Stimulated activated naive CD8-positive, alpha-beta T cell treated with anti-CD3 and anti-CD28 coated beads, Interleukin-15, amount 100 ng/mL, for 72 hours (primary cell): ENCODE data around the gene DYNC1LI1.

ENCODE experiments used
- ATAC-seq: fragments of 150-1000 bp; cut with Tn5 transposase; 2 replicates; pipeline ENCODE4 v1.10.0; 2021; ENCODE audit warnings: mild to moderate bottlenecking, moderate library complexity
- DNase-seq, 2 donors: peaks; one replicate each; pipeline ENCODE4 v3.0.0; 2021 to 2022
- H3K27ac Mint-ChIP-seq, 2 donors: one replicate each; pipeline ENCODE4 v1.8.0; 2022; ENCODE audit warnings: mild to moderate bottlenecking in 2 of 2, mixed read lengths in 2 of 2, moderate library complexity in 2 of 2
- H3K27me3 Mint-ChIP-seq: one replicate; pipeline ENCODE4 v1.8.0; 2022; ENCODE audit warnings: mixed read lengths
- H3K4me1 Mint-ChIP-seq: one replicate; pipeline ENCODE4 v1.8.0; 2022; ENCODE audit warnings: mild to moderate bottlenecking, mixed read lengths
- H3K4me3 Mint-ChIP-seq, 2 donors: one replicate each; pipeline ENCODE4 v1.8.0; 2022; ENCODE audit warnings: mild to moderate bottlenecking in 2 of 2, mixed read lengths in 2 of 2, moderate library complexity in 1 of 2
- H3K9me3 Mint-ChIP-seq, 2 donors: one replicate each; pipeline ENCODE4 v1.8.0; 2022; ENCODE audit warnings: mixed read lengths in 2 of 2

Gene DYNC1LI1

GRCh38 chr3:32562640-32563039, 8.0 kb downstream of the DYNC1LI1 start:
- no peaks in the 10 kb centered on the region for H3K9me3 Mint-ChIP-seq
- DNase-seq (no peak), ATAC-seq (no peak)
- no peak overlapping the region for H3K27ac Mint-ChIP-seq
- H3K4me1 Mint-ChIP-seq: peaks cover 19% of the 10 kb centered on the region
- no peak overlapping the region for H3K4me3 Mint-ChIP-seq
- H3K27me3 Mint-ChIP-seq: no peaks in the 10 kb centered on the region

GRCh38 chr3:32557640-32558352, 12.9 kb downstream of the DYNC1LI1 start:
- Mint-ChIP-seq H3K9me3 (no peaks in the 10 kb centered on the region), H3K4me3 (no peak overlapping the region), H3K4me1 (peaks cover 23% of the 10 kb centered on the region), H3K27ac (no peak overlapping the region), H3K27me3 (no peaks in the 10 kb centered on the region)
- DNase-seq: no peak
- ATAC-seq: no peak

- peaks cover 32% of the 10 kb centered on the region for H3K4me1 Mint-ChIP-seq
- H3K27ac Mint-ChIP-seq: peak overlapping the region; percentile 0 to 2
- H3K27me3 Mint-ChIP-seq: no peaks in the 10 kb centered on the region
- no peak for ATAC-seq
- DNase-seq: no peak
- H3K9me3 Mint-ChIP-seq: no peaks in the 10 kb centered on the region
- no peak overlapping the region for H3K4me3 Mint-ChIP-seq
These were observed 14.3 kb downstream of the DYNC1LI1 start for GRCh38 chr3:32556332-32556731.

DNA sequence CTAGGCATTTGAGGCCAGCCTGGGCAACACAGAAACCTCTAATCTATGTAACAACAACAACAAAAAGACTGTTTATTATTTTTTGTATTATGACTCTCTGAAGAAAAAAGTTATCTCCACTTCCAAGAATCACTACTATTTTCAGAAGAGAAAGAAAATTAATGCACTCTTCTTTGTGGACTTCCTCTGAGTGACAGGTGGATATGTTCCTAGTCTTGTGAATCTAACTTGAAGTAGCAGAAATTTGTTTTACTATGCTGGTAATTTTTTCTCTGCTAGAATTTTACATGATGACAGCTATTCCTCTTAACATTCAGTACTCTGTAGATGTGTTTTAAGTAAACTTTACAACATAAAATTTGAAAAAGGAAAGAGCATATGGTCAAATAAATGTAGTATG, 16.7 kb downstream of the DYNC1LI1 start:
- Mint-ChIP-seq H3K9me3 (no peaks in the 10 kb centered on the region), H3K27ac (no peak overlapping the region), H3K4me1 (peaks cover 37% of the 10 kb centered on the region), H3K4me3 (no peak overlapping the region), H3K27me3 (no peaks in the 10 kb centered on the region)
- no peak for ATAC-seq
- no peak for DNase-seq

DNA sequence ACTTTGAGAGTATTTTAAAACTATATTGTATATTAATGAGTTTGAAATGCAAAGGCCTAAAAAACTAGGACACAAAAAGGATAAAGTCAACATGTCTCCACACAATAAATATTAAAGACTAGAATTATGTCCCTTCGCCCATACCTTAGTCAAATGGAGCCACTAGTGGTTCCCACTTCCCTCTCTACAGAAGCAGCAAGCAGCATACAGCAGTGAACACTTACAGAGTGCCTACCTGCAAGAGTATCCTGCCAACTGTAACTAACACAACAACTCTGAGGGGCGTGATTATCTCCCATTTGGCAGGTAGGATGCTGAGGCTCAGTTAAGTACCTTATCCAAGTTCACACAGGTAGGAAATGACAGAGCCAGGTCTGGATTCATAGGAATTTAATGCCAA, 17.2 kb downstream of the DYNC1LI1 start:
- Mint-ChIP-seq H3K4me1 (peaks cover 37% of the 10 kb centered on the region), H3K9me3 (no peaks in the 10 kb centered on the region), H3K27ac (no peak overlapping the region), H3K27me3 (no peaks in the 10 kb centered on the region), H3K4me3 (no peak overlapping the region)
- DNase-seq: no peak
- no peak for ATAC-seq

DNA sequence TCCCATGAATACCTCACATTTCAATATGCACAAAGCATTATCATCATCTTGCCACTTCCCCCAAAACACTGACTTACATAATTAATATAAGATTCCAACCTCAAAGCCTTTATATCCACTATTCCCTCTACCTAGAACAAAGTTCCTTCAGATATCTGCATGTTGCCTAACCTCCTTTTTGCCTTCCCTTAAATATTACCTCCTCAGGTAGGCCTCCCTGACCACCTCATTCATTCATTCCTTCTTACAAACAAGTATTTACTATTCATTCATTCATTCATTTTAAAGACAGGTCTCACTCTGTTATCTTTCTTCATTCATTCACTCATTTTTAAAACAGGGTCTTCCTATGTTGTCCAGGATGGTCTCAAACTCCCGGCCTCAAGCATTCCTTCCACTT, 18.6 kb downstream of the DYNC1LI1 start:
- no peak for ATAC-seq
- Mint-ChIP-seq H3K4me3 (no peak overlapping the region), H3K27ac (no peak overlapping the region), H3K4me1 (peaks cover 37% of the 10 kb centered on the region), H3K27me3 (no peaks in the 10 kb centered on the region), H3K9me3 (no peaks in the 10 kb centered on the region)
- no peak for DNase-seq

DNA sequence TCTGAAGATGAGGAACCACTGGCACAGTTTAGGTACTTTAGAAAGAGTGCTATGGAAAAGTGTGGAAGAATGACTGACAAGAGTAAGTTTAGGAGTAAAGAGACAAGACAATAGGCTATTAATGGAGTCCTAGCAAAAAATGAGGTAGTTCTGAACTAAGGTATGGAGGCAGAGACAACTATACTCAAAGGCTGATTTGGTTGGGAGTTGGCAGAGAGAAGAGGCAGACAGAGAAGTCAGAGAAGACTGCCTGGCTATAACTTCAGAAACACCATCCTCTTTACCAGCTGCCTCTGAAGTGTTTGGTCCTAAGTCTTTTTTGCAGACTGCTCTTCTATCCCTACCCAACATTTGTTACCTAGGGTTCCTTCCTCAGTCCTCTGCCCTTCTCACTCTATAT, 19.2 kb downstream of the DYNC1LI1 start:
- Mint-ChIP-seq H3K27me3 (no peaks in the 10 kb centered on the region), H3K4me1 (peaks cover 32% of the 10 kb centered on the region), H3K27ac (peak overlapping the region in 1 of 2 donors; percentile 24), H3K4me3 (no peak overlapping the region), H3K9me3 (no peaks in the 10 kb centered on the region)
- no peak for DNase-seq
- ATAC-seq: no peak

DNA sequence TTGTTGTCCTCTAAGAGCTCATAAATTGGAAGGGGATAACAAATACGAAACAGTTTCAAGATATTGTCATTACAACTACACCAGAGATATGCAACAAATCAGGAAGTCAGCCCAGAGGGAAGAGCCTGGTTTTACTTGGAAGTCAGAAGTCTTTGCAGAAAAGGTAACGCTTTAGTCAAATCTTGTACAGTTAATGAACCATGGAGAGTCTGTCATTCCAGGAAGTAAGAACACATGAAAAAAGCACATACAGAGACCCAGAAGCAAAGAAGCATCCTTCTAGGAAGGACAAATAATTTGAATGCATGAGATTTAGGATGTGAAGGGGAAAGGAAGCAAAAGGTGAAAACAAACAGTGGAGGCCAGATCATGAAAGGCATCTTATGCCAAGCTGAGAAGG, 19.6 kb downstream of the DYNC1LI1 start:
- Mint-ChIP-seq H3K4me1 (peaks cover 28% of the 10 kb centered on the region), H3K4me3 (no peak overlapping the region), H3K9me3 (no peaks in the 10 kb centered on the region), H3K27me3 (no peaks in the 10 kb centered on the region), H3K27ac (peak overlapping the region in 1 of 2 donors; percentile 24)
- ATAC-seq: no peak
- no peak for DNase-seq

- ATAC-seq: no peak
These were observed 25.4 kb downstream of the DYNC1LI1 start for GRCh38 chr3:32545305-32545704.

GRCh38 chr3:32544894-32545293, 25.8 kb downstream of the DYNC1LI1 start:
- no peak for DNase-seq
- ATAC-seq: no peak
- Mint-ChIP-seq H3K27ac (peak overlapping the region; percentile 78 to 80), H3K27me3 (no peaks in the 10 kb centered on the region), H3K4me1 (peaks cover 14% of the 10 kb centered on the region), H3K4me3 (no peak overlapping the region), H3K9me3 (no peaks in the 10 kb centered on the region)

More at GRCh38 chr3:32545305-32545704, 25.4 kb downstream of the DYNC1LI1 start:
- Mint-ChIP-seq H3K9me3 (no peaks in the 10 kb centered on the region), H3K4me3 (no peak overlapping the region), H3K27ac (no peak overlapping the region), H3K27me3 (no peaks in the 10 kb centered on the region), H3K4me1 (peaks cover 14% of the 10 kb centered on the region)
- DNase-seq: no peak

- ATAC-seq: peak; percentile 53
- H3K27me3 Mint-ChIP-seq: no peaks in the 10 kb centered on the region
- H3K4me3 Mint-ChIP-seq: no peak overlapping the region
- no peaks in the 10 kb centered on the region for H3K9me3 Mint-ChIP-seq
- no peak overlapping the region for H3K27ac Mint-ChIP-seq
- no peak for DNase-seq
- peaks cover 14% of the 10 kb centered on the region for H3K4me1 Mint-ChIP-seq
These were observed 27.9 kb downstream of the DYNC1LI1 start for GRCh38 chr3:32542807-32543206.

DNA sequence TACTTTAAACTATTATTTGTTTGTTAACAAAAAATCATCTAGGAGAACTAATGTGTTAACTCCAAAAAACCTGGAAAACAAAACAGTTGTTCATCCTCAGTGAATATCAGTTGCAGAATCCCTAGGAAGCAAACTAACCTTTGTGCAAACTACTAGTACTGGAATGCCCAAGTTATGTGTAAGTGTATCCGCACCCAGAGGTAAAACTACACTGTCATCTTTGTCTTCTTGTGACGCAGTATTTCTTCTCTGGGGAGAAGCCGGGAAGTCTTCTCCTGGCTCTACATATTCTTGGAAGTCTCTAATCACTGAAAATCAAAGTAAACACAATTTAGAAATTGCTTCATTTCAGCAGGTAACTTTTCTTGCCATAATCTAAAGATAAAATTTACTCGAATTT, 29.8 kb downstream of the DYNC1LI1 start:
- H3K27ac Mint-ChIP-seq: no peak overlapping the region
- no peaks in the 10 kb centered on the region for H3K27me3 Mint-ChIP-seq
- peaks cover 14% of the 10 kb centered on the region for H3K4me1 Mint-ChIP-seq
- H3K9me3 Mint-ChIP-seq: no peaks in the 10 kb centered on the region
- DNase-seq (no peak), ATAC-seq (no peak)
- H3K4me3 Mint-ChIP-seq: no peak overlapping the region

DNA sequence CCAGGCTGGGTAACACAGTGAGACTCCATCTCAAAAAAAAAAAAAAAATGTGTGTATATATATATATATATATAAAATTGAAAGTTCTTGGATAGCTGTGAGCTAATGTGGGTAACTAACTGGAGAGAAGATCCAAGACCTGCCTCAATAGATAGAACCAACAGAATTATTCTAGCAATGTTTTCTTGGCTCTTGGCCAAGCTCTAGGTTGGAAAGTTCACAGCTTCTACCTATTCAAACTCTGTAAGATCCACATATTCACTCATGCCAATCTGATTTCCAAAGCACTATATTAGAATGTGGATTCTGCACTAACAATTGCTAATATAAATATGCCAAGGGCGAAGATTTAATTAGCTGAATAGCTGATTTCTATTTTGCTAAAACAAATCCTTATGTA, 38.2 kb downstream of the DYNC1LI1 start:
- no peaks in the 10 kb centered on the region for H3K9me3 Mint-ChIP-seq
- peaks cover 9% of the 10 kb centered on the region for H3K4me1 Mint-ChIP-seq
- H3K4me3 Mint-ChIP-seq: no peak overlapping the region
- no peaks in the 10 kb centered on the region for H3K27me3 Mint-ChIP-seq
- peak overlapping the region in 1 of 2 donors; percentile 57 for H3K27ac Mint-ChIP-seq
- DNase-seq (no peak), ATAC-seq (no peak)

- H3K9me3 Mint-ChIP-seq: no peaks in the 10 kb centered on the region
- no peaks in the 10 kb centered on the region for H3K27me3 Mint-ChIP-seq
- DNase-seq (no peak), ATAC-seq (peak; percentile 97)
- H3K4me1 Mint-ChIP-seq: peaks cover 9% of the 10 kb centered on the region
- H3K4me3 Mint-ChIP-seq: no peak overlapping the region
- H3K27ac Mint-ChIP-seq: peak overlapping the region in 1 of 2 donors; percentile 69
These were observed 39.5 kb downstream of the DYNC1LI1 start for GRCh38 chr3:32531010-32531647.

- DNase-seq: no peak
- H3K4me3 Mint-ChIP-seq: no peak overlapping the region
- H3K27me3 Mint-ChIP-seq: no peaks in the 10 kb centered on the region
- no peaks in the 10 kb centered on the region for H3K9me3 Mint-ChIP-seq
- no peak overlapping the region for H3K27ac Mint-ChIP-seq
- ATAC-seq: no peak
- peaks cover under 1% of the 10 kb centered on the region for H3K4me1 Mint-ChIP-seq
These were observed 44.9 kb downstream of the DYNC1LI1 start for GRCh38 chr3:32525720-32526119.

GRCh38 chr3:32522682-32523081, 48.0 kb downstream of the DYNC1LI1 start:
- no peak overlapping the region for H3K4me3 Mint-ChIP-seq
- no peaks in the 10 kb centered on the region for H3K9me3 Mint-ChIP-seq
- peak overlapping the region in 1 of 2 donors; percentile 22 for H3K27ac Mint-ChIP-seq
- ATAC-seq: no peak
- H3K4me1 Mint-ChIP-seq: no peaks in the 10 kb centered on the region
- no peak for DNase-seq
- no peaks in the 10 kb centered on the region for H3K27me3 Mint-ChIP-seq
